OCI-M1 (cell line): ENCODE results near the gene FAM120C.

ENCODE experiments used
- DNase-seq: peaks from one replicate; lab custom pipeline; 2025; lab: John Stamatoyannopoulos, UW

FAM120C gene

DNA sequence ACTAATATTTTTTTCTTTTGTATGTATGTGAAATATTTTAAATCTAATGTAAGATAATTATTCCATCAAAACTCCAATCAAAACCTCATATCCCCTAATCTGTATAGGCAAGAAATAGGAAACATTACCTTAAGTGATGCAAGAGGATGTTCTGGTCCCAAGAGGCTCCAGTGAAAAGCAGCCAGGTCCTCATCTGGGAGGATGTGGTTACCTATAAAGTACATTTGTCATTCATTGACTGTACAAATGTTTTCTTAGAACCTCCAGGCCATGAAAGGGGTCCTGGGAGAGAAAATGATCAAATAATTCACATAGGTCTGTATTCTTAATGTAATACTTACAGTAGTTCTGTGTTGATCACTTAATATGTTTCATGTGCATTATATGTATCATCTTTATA, 25.5 kb downstream of the FAM120C start:
- no peak for DNase-seq

DNA sequence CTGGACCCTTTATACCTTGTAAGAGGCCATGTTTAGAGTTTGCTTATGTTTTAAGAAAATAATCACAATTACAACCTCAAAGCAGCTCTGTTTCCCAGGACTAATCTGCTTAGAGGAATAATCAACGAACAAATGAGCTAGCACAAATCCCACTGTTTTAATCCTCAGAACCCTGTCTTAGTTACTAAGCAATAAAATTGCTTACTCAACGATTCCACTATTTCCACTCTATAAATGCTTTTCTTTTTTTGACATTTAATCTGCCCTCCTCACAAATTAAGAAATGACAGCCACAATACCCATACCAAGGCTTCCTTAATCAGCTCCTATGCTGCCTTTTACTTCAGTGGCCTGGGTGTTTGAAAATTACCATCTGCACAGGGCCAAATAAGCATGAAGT, 48.8 kb downstream of the FAM120C start:
- DNase-seq: no peak

DNA sequence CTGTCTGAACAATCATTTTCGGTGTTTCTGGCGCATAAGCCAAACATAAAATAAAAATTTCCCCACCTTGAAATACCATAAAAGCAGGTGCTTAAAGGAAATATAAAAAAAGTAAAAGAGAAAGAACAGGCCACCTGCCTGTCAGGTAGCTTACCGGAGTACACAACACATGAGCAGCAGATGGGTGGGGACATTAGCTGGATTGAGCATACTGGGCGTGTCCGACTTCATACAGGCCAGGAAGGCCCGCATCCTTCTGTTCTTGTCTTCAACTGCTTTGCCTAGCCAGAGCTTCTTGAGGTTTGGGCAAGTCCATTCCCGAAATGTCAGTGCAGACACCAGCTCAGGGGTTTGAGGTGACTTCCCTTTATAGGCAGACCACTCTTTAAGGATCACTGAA, 66.7 kb downstream of the FAM120C start:
- no peak for DNase-seq

DNA sequence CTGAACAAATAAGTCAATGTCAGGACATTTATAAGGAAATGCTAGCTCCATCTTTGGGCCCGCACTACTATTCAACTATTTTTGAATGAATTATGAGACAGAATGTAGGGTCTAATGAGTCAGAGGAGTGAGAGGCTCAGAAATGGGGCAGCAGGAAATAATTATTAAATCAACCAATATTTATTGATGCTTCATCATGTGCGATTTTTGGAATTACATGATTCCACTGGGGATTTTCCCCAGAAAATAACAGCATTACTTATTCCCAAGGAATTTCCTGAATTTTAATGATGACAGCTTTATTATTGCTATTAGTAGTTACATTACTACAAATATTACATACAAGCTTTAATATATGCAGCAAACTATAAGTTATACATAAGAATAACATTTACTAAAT, 89.5 kb downstream of the FAM120C start:
- no peak for DNase-seq

DNA sequence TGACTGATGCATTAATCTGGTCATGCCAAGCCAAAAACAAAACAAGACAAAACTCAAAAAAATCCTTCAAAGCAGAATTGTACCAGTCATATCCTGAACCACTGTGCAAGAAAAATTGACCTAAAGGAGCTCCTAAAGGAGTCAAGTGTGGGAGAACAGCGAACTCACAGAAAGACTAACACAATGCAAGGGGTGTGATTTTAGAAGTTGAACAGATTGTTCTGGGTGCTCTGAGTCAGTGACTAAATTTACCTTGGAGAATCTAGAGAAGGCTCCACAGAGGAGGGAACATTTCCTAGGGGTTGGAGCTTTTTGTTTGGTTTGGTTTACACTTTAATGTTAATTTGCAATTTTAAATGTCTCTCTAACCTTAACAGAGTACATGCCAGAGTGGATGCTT, 89.9 kb downstream of the FAM120C start:
- DNase-seq: no peak

DNA sequence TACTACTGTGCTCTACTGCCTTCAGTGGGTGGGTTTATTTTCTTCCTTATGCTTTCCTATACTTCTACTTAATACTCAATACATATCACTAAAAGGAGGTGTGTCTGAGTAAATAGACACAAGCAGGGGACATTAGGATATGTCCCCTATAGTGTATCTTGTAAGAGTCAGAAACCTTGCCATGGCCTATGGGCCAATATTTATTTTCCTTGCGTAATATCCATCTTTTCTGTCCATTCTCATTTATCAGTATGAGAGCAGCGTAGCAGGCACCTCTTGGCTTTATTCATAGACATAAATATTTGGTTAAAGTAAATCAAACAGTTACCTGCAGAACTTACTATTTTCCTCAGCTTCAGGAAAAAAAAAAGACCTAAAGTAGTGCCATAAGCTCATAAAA, 92.2 kb downstream of the FAM120C start:
- DNase-seq: no peak

DNA sequence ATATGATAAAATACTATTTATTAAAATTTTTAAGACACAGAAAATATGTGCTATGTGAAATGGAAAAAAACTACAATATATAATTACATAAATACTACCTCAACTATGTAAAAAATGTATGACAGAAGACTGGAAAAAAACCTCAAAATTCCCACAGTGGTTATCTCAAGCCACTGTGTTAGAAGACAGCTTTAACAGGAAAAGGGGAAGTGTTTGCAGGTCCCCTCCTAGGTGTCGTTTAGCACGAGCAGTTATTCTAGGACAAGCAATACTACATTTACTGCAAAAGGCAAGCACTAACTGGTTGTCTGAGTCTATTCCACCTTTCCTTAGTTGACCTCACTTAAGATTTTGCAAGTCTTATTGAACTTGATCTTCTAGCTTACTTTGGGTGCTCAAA, 93.9 kb downstream of the FAM120C start:
- peak; percentile 15 for DNase-seq

DNA sequence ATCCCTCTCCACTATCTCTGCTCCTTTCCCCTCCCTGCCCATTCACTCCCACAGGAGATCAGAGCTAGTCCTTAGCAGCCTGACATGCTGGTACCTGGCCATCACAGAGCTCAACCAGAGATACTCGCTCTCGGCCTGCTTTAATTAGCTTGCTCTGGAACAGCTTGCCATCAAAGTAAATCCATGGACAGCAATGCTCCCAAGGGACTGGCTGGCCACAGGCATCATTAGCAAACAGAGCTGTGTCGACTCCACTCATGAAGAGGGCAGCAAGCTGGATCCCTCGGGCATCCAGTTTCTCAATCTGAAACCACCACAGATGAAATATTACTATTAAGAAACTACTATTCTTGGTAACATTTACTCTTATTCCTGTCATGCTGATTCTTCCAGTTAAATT, 95.4 kb downstream of the FAM120C start:
- no peak for DNase-seq

DNA sequence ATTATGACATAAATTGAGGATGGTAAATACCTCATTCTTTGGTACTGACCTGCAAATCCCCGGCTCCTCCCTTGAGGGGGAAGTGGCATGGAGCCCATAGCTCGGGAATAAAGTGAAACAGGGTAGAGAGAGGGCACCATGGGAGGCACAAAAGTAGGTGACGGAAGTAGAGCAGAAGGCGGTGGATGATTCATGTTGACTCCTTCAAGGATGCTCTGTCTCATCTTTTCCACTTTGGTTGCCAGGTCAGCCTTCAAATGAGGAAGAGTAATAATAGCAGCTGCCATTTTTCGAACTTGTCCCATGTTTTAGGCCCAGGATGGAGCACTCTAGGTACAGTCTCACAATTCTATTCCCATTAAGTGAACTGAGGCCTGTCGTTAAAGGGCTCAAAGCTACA, 97.4 kb downstream of the FAM120C start:
- no peak for DNase-seq

DNA sequence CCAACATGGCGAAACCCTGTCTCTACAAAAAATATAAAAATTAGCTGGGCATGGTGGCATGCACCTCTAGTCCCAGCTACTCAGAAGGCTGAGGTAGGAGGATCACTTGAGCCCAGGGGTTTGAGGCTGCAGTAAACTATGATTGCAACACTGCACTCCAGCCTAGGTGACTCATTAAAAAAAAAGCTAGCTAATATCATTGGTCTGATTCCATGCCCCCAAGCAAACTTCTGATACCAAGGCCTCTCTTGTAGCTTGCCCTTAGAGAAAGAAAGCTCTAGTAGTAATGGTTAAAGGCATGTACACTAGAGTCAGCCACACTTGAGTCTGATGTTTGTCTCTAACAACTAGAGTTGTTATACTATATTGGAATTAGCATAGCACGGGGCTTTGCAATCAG, 106.2 kb downstream of the FAM120C start:
- no peak for DNase-seq

DNA sequence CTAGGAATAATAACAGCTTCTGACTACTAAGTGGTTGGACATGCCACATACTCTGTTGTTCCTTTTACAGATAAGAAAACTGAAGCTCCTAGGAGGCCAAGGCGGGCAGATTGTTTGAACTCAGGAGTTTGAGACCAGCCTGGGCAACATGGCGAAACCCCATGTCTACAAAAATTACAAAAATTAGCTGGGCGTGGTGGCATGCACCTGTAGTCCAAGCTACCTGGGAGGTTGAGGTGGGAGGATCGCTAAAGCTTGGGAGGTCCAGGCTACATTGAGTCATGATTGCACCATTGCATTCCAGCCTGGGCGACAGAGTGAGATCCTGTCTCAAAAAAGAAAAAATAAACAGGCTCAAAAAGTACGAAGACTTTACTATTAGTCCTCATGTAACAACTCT, 108.2 kb downstream of the FAM120C start:
- no peak for DNase-seq

DNA sequence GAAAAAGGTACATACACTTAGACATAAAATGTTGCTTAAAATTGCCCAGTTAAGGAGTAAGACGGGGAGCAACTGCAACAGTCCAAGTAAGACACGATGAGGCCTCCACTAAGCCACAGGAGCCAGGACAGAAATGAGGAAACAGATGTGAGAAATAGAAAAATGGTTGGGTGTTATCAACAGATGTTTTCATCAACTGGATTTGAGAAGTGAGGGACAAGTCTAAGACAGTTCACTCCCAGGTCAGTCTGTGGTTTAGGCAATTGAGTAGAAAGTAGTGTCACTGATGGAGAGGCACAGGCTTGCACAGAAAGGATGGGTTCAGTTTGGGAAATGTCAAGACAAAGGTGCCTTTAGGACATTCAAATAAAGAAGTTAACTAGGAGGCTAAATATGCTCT, 115.3 kb downstream of the FAM120C start:
- DNase-seq: peak; percentile 62

DNA sequence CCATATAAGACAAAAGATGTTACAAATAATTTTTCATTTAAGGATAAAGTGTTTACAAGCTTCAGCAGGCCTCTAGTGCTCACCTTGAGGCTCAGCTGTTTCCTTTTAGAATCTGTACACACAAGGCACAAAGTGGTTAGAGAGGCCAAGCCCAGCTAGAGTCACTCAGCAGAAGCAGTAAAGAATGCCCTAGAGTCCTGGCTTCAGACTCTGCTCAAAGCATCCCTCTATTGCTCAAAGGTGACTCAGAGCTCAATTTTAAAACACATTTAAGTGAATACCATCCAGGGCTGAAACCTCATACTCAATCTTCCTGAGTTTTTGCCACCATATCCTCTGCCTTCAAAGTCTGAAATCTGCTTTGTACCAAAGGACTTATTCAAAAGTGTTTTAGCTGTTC, 116.2 kb downstream of the FAM120C start:
- DNase-seq: no peak

DNA sequence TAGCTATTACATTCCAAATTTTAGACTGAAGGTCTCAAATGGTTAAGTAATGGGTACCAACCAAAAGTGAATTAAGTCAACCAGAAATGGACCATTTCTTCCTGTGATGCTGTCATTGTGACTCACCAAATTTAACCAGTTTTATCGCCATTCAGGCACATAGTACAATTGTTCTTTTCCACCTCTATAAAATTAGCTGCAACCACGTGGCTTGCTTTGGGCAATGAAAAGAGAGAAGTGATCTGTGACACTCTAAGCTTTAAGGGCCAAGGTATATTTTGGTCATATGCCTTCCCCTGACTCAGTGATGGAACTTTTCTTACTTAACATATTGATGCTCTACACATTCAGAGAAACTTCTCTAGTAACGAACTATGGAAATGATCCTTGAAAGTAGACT, 118.5 kb downstream of the FAM120C start:
- no peak for DNase-seq

DNA sequence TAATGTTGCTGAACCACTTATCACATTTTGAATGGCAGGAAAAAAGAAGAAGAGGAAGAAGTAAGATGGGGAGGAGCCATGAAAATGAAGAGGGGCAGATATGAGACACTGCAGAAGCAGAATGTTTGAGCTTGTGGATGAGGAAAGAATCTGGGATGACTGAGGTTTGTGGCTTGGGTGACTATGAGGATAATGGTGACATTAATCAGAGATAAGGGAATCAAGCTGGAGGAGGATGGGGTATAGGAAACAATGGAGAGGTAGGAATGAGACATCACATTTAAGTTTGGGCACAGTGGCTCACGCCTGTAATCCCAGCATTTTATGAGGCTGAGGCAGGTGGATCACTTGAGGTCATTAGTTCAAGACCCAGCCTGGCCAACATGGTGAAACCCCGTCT, 119.7 kb downstream of the FAM120C start:
- no peak for DNase-seq

DNA sequence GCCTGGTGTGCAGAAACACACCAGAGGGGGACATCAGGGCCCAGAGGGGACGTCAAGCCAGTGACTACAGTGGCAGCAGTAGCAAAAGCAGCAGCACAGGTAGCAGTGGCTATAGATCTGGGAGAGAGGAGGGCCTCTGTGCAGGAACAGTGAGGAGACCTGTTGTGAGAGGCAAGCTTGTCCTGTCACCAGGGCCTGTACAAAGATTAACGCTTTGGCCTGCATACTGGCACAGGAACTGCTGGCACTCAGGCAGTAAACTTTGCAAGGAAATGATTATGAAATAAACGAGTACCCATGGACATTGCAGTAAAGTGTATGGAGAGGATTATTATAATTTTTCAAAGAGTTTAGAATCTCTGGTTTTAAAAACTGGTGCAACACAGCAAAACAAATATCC, 133.3 kb downstream of the FAM120C start:
- DNase-seq: no peak

DNA sequence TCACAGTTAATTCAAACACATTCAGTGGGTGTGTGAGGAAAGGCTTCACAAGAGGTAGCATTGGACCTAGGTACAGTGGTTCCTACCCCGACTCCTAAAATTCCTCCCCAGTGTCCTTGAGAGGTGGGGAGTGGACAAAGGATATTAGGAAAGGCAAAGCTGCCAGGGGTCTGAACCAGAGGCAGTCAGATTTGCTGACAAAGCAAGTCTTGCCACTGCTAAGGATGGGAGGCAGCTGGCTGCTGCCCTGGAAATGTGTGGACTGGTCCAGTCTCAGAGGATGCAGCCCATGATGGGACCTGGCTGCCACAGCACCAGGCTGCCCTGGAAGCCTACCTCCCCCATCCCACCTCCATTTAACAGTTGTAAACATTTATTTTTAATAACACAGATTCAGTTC, 134.6 kb downstream of the FAM120C start:
- no peak for DNase-seq

DNA sequence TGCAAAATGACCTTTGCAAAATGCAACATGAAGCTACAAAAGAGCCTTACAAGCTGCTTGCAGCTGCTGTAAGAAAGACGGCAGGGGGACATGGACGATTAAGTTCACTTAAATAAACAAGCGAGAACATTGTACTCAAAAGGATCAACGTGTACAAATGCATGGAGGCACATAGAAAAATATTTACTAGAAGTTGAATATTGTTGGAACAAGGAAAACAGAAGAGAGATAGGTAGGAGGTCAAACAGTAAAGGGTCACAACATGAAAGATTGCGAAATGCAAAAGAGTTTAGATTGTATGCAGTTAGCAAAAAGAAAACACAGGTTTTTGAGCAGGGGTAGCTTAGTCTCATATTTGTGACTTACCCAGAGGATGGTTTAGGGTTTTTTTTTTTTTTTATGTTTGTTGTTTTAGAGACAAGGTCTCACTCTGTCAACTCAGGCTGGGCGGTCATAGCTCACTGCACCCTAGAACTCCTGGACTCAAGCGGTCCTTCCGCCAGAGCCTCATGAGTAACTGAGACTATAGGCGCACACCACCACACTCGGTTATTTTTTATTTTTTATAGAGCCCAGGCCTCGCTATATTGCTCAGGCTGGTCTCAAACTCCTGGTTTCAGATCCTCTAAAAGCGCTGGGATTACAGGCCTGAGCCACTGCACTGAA, 137.4 kb downstream of the FAM120C start:
- no peak for DNase-seq

DNA sequence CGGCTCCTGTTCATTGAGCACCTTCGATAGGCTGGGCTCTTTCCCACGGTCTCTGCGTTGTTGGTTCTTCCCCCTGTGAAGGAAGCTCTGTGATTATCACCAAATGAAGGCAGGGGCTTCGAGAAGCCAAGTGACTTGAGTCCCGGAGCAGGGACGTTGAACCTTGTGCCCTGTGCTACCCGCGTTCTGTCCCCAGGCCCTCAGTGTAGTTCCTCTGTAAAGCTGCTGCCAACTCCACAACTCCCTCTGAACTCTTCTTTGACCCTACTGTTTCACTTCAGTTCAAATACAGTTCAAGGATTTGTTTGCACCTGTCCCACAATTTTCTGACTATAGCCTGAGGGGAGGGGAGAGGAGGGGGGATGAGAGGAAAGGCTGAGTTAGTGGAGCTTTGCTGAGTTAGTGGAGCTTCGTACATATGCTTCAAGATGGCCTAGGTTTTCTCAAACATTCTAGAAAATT, 138.1 kb downstream of the FAM120C start:
- DNase-seq: no peak

DNA sequence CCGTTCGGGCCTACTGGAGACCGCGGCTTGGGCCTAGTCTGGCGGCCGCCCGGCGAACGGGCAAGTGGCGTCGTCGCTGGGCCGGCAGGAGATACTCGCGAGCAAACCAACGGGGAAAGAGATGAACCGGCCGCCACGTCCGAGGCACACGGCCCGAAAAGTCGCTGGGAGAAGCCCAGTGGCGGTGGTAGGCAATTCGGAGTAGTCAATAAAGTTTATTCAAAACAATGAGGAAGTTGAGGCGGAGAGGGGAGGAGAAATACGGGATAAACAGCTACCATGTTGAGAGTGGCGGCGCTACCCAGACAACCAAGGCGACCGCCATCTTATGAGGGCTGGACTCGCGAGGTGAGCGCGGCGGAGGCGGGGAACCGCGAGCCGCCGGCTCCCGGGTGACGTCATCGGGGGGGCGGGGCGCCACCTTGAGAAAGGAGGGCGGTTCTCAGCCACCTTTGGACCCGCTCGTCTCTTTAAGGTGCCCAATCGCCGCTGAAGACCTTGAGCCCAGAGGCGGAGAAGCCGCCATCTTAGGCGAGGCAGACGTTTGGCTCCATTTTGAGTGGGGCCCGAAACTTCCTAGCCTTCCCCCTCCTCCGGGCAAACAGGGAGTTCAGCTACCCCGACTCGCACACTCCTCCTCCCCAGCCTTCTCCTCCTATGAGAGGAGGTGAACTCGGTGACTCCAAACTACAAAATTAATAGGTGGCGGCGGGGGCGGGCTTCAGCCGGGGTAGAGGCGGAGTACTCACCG, 138.8 kb downstream of the FAM120C start, which contains the start of gene PHF8:
TSS of gene PHF8 (minus strand) at position 348 of the 751 bp plus-strand sequence. CDS start 1,745 bp downstream, outside the sequence.
- DNase-seq: peak; percentile 96

DNA sequence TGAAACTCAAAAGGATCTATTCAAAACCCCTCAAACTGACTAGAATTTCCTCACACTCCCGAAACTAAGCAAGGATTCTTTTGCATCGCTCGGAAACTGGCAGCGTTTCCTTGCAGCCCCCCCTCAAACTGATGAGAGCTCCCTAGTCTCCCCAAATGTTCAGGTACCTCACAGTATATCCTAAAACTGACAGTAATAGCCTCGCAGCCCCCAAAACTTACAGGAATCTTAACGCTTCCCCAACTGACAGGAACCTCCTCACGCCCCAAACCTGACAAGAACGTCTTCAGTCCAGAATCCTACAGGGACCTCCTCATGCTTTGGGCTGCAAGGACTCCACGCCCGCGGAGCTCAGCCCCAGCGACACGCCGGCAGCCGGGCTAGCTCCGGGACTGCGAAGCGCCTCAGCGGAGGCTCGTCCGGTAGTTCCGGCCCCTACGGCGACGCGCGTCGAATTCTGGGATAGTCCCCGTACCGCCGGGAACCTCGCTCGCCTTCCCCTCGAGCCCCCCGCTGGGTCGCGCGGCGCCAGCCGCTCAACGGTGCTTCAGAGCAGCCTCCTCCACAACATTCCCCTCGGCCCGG, 139.4 kb downstream of the FAM120C start:
- peak; percentile 55 for DNase-seq

DNA sequence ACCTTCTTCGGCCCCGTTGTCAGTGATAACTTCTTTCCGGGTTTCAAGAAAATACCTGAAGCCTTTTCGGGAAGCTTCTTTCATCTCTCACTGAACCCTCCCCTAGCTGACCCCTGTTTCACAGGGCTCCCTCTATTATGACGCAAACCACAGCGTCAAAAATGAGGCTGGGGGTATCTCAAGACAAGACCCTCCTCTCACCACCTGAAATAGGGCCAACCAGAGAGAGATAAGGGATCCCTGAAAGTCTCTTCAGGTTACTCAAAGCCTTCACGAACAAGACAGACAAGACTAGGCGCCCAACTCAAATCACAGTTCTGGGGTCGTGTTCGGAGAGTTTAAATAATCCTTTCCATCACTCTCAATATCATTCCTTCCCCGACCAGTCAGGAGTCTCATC, 140.0 kb downstream of the FAM120C start:
- DNase-seq: peak; percentile 26

DNA sequence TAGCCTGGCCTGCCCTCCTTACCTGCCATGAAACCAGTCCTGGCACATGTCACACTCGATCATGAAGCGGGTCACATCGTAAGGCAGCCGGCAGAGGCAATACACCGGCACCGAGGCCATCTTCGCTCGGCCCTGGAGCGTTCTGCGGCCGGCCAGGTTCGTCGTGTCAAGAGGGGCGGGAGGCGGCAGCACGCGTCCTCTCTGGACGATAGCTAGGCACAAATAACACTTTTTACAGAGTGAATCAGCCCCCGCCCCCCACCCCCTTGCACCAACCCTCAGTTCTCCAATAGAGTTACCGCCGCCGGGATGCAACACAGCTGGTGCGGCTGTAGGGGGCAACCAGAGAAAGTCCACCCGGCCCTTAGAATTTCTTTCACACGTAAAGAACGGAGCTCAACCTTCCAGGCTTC, 140.4 kb downstream of the FAM120C start:
- peak; percentile 78 for DNase-seq
